Ovary (tissue), 9 donors: ENCODE results near the gene CCDC43. TPM values are rescaled to one million over a fixed set of nuclear protein-coding genes. Genes with fewer than 3 reads are reported as not detected.

Source experiments
- DNase-seq, 5 donors: peaks; one replicate each; pipeline ENCODE4 v3.0.0-alpha.2; 2019 to 2020
- H3K27ac ChIP-seq, 2 donors: fragments of 200-600 bp; one replicate each; pipeline versions ENCODE4 v1.5.1 to v1.8.0; 2019 to 2022
- H3K27me3 ChIP-seq: fragments of 200-600 bp; one replicate; pipeline ENCODE4 v1.8.0; 2022
- H3K36me3 ChIP-seq: fragments of 200-600 bp; sonication (generic); one replicate; pipeline ENCODE4 v1.5.1; 2019
- H3K4me1 ChIP-seq: one replicate; pipeline ENCODE4 v1.8.1; 2013; ENCODE audit warnings: mild to moderate bottlenecking, moderate library complexity; ENCODE audit not compliant: insufficient read depth
- H3K4me3 ChIP-seq: fragments of 200-600 bp; sonication (generic); one replicate; pipeline ENCODE4 v1.5.1; 2017
- H3K9me3 ChIP-seq, 2 donors: fragments of 200-600 bp in 1 of 2; sonication (generic) in 1 of 2; one replicate each; pipeline versions ENCODE4 v1.5.1 to v1.8.1; 2013 to 2019; ENCODE audit warnings: mild to moderate bottlenecking in 1 of 2, moderate library complexity in 1 of 2
- EP300 ChIP-seq: sonication (generic); formaldehyde crosslinking; IDR thresholded peaks from one replicate; pipeline ENCODE4 v1.6.1; 2017; ENCODE audit warnings: antibody characterized with exemption
- POLR2A ChIP-seq: fragments of 450-650 bp; IDR thresholded peaks from one replicate; pipeline ENCODE4 v1.6.1; 2017; ENCODE audit warnings: antibody characterized with exemption, mild to moderate bottlenecking, moderate library complexity
- WGBS, 3 donors: extraction: QIAGEN DNeasy Blood & Tissue Kit in 1 of 3; methylation state at CpG; one replicate each; pipeline versions ENCODE4 v1.1.5 to v1.1.7; 2013 to 2017; 5-methylcytosine and 5-hydroxymethylcytosine counted together
- intact Hi-C, 4 donors: fragments of 100-400 bp; cut with DNase I; formaldehyde crosslinking; loops; one replicate each; pipeline versions ENCODE4 v1.11.0 to v1.15.1; 2022 to 2023
- polyA plus RNA-seq, 2 donors: library from polyadenylated mRNA; stranded (reverse); fragments of 200-250 nt in 1 of 2; fragments of 350-450 nt in 1 of 2; fragmentation: Illumina TruSeq in 1 of 2; extraction: RNeasy Lipid Tissue Mini Kit (QIAGEN cat#74804) in 1 of 2; gene quantifications; one replicate each; pipeline ENCODE4 v1.2.3, GENCODE V29; 2013 to 2014
- total RNA-seq, 7 donors: library from RNA; depleted of rRNA in 2 of 7; stranded (reverse); fragments of >200 nt in 2 of 7; fragmentation: NEBNext Ultra II Directional in 3 of 7; extraction: Animal tissue kit (Norgen Biotek cat#: 25700) in 3 of 7; gene quantifications; one replicate each; pipeline versions ENCODE4 v1.1.0 to v1.2.4, GENCODE V29; 2016 to 2023
- TF ChIP-seq, protein P1 (sequence below), 3 donors: fragments of 450-650 bp in 2 of 3; fragments of 200-600 bp in 1 of 3; IDR thresholded peaks; one replicate each; pipeline versions ENCODE4 v1.5.1 to v1.8.0; 2016 to 2022; ENCODE audit warnings: antibody characterized with exemption in 3 of 3, mild to moderate bottlenecking in 1 of 3
- donor health status: DM: no; HTN: no; CAD: no; lungs with moderate emphysema.
- donor health status: DM: no; HTN: no; CAD: no.
- donor health status: Bipolar disorder and iron deficiency.
- donor health status: DM: yes; HTN: yes; CAD: no.
- donor health status: DM: no; HTN: no; CAD: no.
- donor health status: DM: yes; HTN: yes; CAD: no.

Gene CCDC43
- total and polyA plus RNA-seq, 9 donors, result 8.4 to 15.1 (median 11.3) TPM

DNA sequence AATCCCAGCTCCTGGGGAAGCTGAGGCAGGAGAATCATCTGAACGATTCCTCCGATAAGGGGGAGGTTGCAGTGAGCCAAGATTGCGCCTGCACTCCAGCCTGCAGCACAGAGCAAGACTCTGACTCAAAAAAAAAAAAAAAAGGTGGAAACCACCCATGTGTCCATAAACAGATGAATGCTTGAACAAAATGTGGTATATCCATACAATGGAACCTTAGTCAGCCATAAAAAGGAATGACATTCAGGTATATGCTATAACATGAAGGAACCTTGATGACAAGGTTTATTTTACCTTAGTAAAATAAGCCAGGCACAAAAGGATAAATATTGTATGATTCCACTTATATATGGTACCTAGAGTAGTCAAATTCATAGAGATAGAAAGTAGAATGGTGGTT lies 36.2 kb downstream of the CCDC43 start:
- Histone ChIP-seq H3K27me3 (peaks cover 8% of the 10 kb centered on the region), H3K4me1 (peaks cover 3% of the 10 kb centered on the region), H3K9me3 (no peaks in the 10 kb centered on the region), H3K4me3 (no peak overlapping the region), H3K27ac (no peak overlapping the region), H3K36me3 (no peaks in the 10 kb centered on the region)
- no peak for DNase-seq
- 94 to 97% (median 94%) methylated on average over 3 of the region's 3 CpGs for WGBS, 3 donors
- TF ChIP-seq, protein P1, sequence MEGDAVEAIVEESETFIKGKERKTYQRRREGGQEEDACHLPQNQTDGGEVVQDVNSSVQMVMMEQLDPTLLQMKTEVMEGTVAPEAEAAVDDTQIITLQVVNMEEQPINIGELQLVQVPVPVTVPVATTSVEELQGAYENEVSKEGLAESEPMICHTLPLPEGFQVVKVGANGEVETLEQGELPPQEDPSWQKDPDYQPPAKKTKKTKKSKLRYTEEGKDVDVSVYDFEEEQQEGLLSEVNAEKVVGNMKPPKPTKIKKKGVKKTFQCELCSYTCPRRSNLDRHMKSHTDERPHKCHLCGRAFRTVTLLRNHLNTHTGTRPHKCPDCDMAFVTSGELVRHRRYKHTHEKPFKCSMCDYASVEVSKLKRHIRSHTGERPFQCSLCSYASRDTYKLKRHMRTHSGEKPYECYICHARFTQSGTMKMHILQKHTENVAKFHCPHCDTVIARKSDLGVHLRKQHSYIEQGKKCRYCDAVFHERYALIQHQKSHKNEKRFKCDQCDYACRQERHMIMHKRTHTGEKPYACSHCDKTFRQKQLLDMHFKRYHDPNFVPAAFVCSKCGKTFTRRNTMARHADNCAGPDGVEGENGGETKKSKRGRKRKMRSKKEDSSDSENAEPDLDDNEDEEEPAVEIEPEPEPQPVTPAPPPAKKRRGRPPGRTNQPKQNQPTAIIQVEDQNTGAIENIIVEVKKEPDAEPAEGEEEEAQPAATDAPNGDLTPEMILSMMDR (IDR thresholded peaks at IDR 0.05), result no peak
- TF ChIP-seq POLR2A, result no peak
- TF ChIP-seq EP300, result no peak
- intact Hi-C loops, result no loop called here

DNA sequence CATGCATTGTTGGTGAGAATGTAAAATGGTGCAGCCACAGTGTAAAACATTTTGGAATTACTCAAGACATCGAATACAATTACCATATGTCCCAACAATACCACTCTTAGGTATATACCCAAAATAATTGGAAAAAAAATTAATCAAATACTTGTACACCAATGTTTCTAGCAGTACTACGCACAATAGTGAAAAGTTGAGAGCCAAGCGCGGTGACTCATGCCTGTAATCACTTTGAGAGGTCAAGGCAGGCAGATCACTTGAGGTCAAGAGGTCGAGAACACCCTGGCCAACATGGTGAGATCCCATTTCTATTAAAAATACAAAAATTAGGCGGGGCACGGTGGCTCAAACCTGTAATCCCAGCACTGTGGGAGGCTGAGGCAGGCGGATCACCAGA lies 36.8 kb downstream of the CCDC43 start:
- H3K4me1 ChIP-seq, result peaks cover 3% of the 10 kb centered on the region
- H3K9me3 ChIP-seq, result no peaks in the 10 kb centered on the region
- H3K27ac ChIP-seq, result no peak overlapping the region
- no peak overlapping the region for H3K4me3 ChIP-seq
- no peak for DNase-seq
- no peak for TF ChIP-seq POLR2A
- no peak for TF ChIP-seq EP300
- H3K36me3 ChIP-seq, result no peaks in the 10 kb centered on the region
- WGBS, 3 donors, result 75 to 87% (median 77%) methylated on average over 8 of the region's 8 CpGs
- peaks cover 8% of the 10 kb centered on the region for H3K27me3 ChIP-seq
- intact Hi-C loops, result no loop called here

DNA sequence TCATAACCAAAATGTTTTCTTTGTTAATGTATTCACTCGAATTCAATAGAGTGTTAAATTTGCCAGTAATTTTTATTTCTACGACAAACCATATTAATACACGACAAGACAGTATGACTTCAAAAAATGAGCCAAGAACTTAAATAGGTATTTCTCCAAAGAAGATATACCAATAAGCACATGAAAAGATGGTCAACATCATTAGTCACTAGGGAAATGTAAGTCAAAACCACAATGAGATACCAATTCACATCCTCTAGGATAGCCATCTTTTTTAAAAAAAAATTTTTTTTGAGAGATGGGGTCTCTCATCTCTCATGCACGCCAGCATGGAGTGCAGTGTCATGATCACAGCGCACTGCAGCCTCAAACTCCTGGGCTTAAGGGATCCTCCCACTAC lies 38.3 kb downstream of the CCDC43 start:
- no peaks in the 10 kb centered on the region for H3K36me3 ChIP-seq
- WGBS, 3 donors, result 77 to 83% (median 81%) methylated on average over 5 of the region's 5 CpGs

DNA sequence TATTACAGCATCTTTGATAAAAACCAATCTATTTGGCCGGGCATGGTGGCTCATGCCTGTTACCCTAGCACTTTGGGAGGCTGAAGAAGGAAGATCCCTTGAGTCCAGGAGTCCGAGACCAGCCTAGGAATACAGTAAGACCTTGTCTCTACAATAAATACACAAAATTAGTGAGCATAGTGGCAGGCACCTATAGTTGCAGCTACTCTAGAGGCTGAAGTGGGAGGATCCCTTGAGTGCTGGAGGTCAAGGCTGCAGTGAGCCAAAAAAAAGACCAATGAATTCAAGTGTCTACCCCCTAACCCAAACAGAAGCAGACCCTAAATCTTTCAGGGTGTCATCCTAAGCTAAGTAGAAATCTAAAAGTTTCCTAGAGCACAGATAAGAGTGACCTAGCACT lies 40.6 kb downstream of the CCDC43 start:
- Histone ChIP-seq H3K4me1 (no peaks in the 10 kb centered on the region), H3K27ac (no peak overlapping the region), H3K4me3 (no peak overlapping the region), H3K9me3 (no peaks in the 10 kb centered on the region), H3K27me3 (no peaks in the 10 kb centered on the region), H3K36me3 (no peaks in the 10 kb centered on the region)
- no peak for TF ChIP-seq POLR2A
- no peak for TF ChIP-seq EP300
- TF ChIP-seq, protein P1 (IDR thresholded peaks at IDR 0.05), result no peak
- WGBS, 3 donors, result 43 to 52% (median 47%) methylated on average over 2 of the region's 2 CpGs
- intact Hi-C loops, result no loop called here
- no peak for DNase-seq

More for the DNA sequence above, 38.3 kb downstream of the CCDC43 start:
- H3K27me3 ChIP-seq, result peaks cover 5% of the 10 kb centered on the region
- no peak overlapping the region for H3K4me3 ChIP-seq
- peaks cover under 1% of the 10 kb centered on the region for H3K4me1 ChIP-seq
- intact Hi-C loops, result no loop called here
- H3K9me3 ChIP-seq, result no peaks in the 10 kb centered on the region
- no peak for TF ChIP-seq POLR2A
- TF ChIP-seq, protein P1 (IDR thresholded peaks at IDR 0.05), result no peak
- TF ChIP-seq EP300, result no peak
- no peak overlapping the region for H3K27ac ChIP-seq
- no peak for DNase-seq

DNA sequence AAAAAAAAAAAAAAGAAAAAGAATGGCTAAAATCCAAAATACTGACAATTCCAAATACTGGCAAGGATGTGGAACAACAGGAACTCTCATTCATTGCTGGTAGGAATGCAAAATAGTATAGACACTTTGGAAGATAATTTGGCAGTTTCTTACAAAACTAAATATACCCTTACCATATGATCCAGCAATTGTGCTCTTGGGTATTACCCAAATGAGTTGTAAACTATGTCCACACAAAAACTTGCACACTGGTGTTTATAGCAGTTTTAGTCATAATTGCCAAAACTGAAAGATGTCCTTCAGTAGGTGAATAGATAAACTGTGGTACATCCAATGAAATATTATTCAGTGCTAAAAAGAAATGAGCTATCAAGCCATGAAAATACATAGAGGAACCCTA lies 41.8 kb downstream of the CCDC43 start:
- TF ChIP-seq, protein P1 (IDR thresholded peaks at IDR 0.05), result no peak
- TF ChIP-seq POLR2A (no peak), EP300 (no peak)

More for the DNA sequence above, 41.8 kb downstream of the CCDC43 start:
- no peak for DNase-seq
- H3K9me3 ChIP-seq, result no peaks in the 10 kb centered on the region
- no peaks in the 10 kb centered on the region for H3K27me3 ChIP-seq
- intact Hi-C loops, result no loop called here
- no peak overlapping the region for H3K4me3 ChIP-seq
- H3K4me1 ChIP-seq, result no peaks in the 10 kb centered on the region
- H3K36me3 ChIP-seq, result no peaks in the 10 kb centered on the region
- H3K27ac ChIP-seq, result no peak overlapping the region
